HEK293 (cell line): ENCODE data around the gene JMJD6.

ENCODE experiments used
- CTCF ChIA-PET: fragments of 350-600 bp; formaldehyde crosslinking; extraction: SDS; loops from one replicate; lab custom pipeline; 2021; ENCODE audit warnings: antibody characterized with exemption; lab: Yijun Ruan, JAX
- POLR2A ChIA-PET: fragments of 300-600 bp; formaldehyde crosslinking; extraction: SDS; loops from one replicate; lab custom pipeline; 2020; ENCODE audit warnings: antibody characterized with exemption, inconsistent platforms; lab: Yijun Ruan, JAX
- H3K27ac ChIP-seq: fragments of 200-500 bp; sonication (Bioruptor generic); 2 replicates; pipeline ENCODE4 v1.5.1; 2014; ENCODE audit warnings: low read depth, low read length, control low read depth, inconsistent platforms; ENCODE audit errors: extremely low read depth
- H3K36me3 ChIP-seq, 2 experiments: fragments of 200-500 bp in 1 of 2; sonication (Bioruptor generic) in 1 of 2; 1 replicate in 1 of 2; 2 replicates in 1 of 2; pipeline ENCODE4 v1.5.1; 2014 to 2017; ENCODE audit warnings: inconsistent platforms in 2 of 2, low read length in 2 of 2; ENCODE audit not compliant: control insufficient read depth in 2 of 2, insufficient read depth in 1 of 2
- H3K4me1 ChIP-seq: fragments of 200-500 bp; sonication (Bioruptor generic); 2 replicates; pipeline ENCODE4 v1.5.1; 2014; ENCODE audit warnings: mild to moderate bottlenecking, low read length, inconsistent platforms; ENCODE audit not compliant: control insufficient read depth, insufficient read depth
- H3K4me3 ChIP-seq: 2 replicates; pipeline ENCODE4 v1.5.1; 2011; ENCODE audit warnings: low read depth, mild to moderate bottlenecking, control low read depth, low read length, moderate library complexity
- H3K9me3 ChIP-seq: fragments of 200-500 bp; sonication (Bioruptor generic); 2 replicates; pipeline ENCODE4 v1.5.1; 2014; ENCODE audit warnings: low read depth, low read length, inconsistent platforms; ENCODE audit not compliant: control insufficient read depth, insufficient read depth
- BCL11A ChIP-seq: fragments of 450-650 bp; formaldehyde crosslinking; IDR thresholded peaks from 2 replicates; pipeline ENCODE4 v1.5.1; 2016; ENCODE audit warnings: low read depth, missing biosample characterization, missing genetic modification characterization
- EGR2 ChIP-seq: fragments of 450-650 bp; formaldehyde crosslinking; IDR thresholded peaks from 2 replicates; pipeline ENCODE4 v1.5.1; 2016; ENCODE audit warnings: low read depth, missing biosample characterization, missing genetic modification characterization
- GFI1B ChIP-seq: fragments of 450-650 bp; formaldehyde crosslinking; IDR thresholded peaks from 2 replicates; pipeline ENCODE4 v1.5.1; 2016; ENCODE audit warnings: missing biosample characterization, missing genetic modification characterization
- PBX3 ChIP-seq: sonication (generic); formaldehyde crosslinking; IDR thresholded peaks from 2 replicates; pipeline ENCODE4 v1.8.1; 2022; ENCODE audit warnings: mild to moderate bottlenecking, moderate library complexity, missing genetic modification reagents
- ZBTB1 ChIP-seq: fragments of 450-650 bp; formaldehyde crosslinking; IDR thresholded peaks from 2 replicates; pipeline ENCODE4 v1.5.1; 2016; ENCODE audit warnings: missing biosample characterization, missing genetic modification characterization
- ZBTB17 ChIP-seq: fragments of 450-650 bp; formaldehyde crosslinking; IDR thresholded peaks from 2 replicates; pipeline ENCODE4 v1.5.1; 2016; ENCODE audit warnings: missing biosample characterization, missing genetic modification characterization
- ZFP69B ChIP-seq: fragments of 450-650 bp; formaldehyde crosslinking; IDR thresholded peaks from 2 replicates; pipeline ENCODE4 v1.5.1; 2016; ENCODE audit warnings: missing biosample characterization, missing genetic modification characterization
- ZNF146 ChIP-seq: fragments of 450-650 bp; formaldehyde crosslinking; IDR thresholded peaks from 2 replicates; pipeline ENCODE4 v1.5.1; 2016; ENCODE audit warnings: missing biosample characterization, missing genetic modification characterization
- ZNF169 ChIP-seq: fragments of 450-650 bp; formaldehyde crosslinking; IDR thresholded peaks from 2 replicates; pipeline ENCODE4 v1.5.1; 2016; ENCODE audit warnings: missing biosample characterization, missing genetic modification characterization
- ZNF175 ChIP-seq: fragments of 450-650 bp; formaldehyde crosslinking; IDR thresholded peaks from 2 replicates; pipeline ENCODE4 v1.5.1; 2016; ENCODE audit warnings: missing biosample characterization, missing genetic modification characterization
- ZNF223 ChIP-seq: fragments of 450-650 bp; formaldehyde crosslinking; IDR thresholded peaks from 2 replicates; pipeline ENCODE4 v1.5.1; 2016; ENCODE audit warnings: missing biosample characterization, missing genetic modification characterization
- ZNF292 ChIP-seq: fragments of 450-650 bp; formaldehyde crosslinking; IDR thresholded peaks from 2 replicates; pipeline ENCODE4 v1.5.1; 2016; ENCODE audit warnings: low read depth, missing biosample characterization, missing genetic modification characterization, borderline replicate concordance
- ZNF366 ChIP-seq: fragments of 450-650 bp; formaldehyde crosslinking; conservative IDR thresholded peaks from 2 replicates; pipeline ENCODE4 v1.5.1; 2016; ENCODE audit warnings: missing biosample characterization, missing genetic modification characterization
- ZNF501 ChIP-seq: fragments of 450-650 bp; formaldehyde crosslinking; IDR thresholded peaks from 2 replicates; pipeline ENCODE4 v1.5.1; 2016; ENCODE audit warnings: missing biosample characterization, missing genetic modification characterization
- ZNF561 ChIP-seq: fragments of 450-650 bp; IDR thresholded peaks from 2 replicates; pipeline ENCODE4 v1.5.1; 2018; ENCODE audit warnings: missing biosample characterization, missing genetic modification characterization, borderline replicate concordance
- ZNF626 ChIP-seq: fragments of 450-650 bp; sonication (Bioruptor Pico); formaldehyde crosslinking; IDR thresholded peaks from 2 replicates; pipeline ENCODE4 v1.5.1; 2018; ENCODE audit warnings: missing biosample characterization, missing genetic modification characterization, inconsistent platforms
- ZNF639 ChIP-seq: fragments of 450-650 bp; formaldehyde crosslinking; IDR thresholded peaks from 2 replicates; pipeline ENCODE4 v1.5.1; 2016; ENCODE audit warnings: missing biosample characterization, missing genetic modification characterization
- ZNF747 ChIP-seq: fragments of 450-650 bp; formaldehyde crosslinking; IDR thresholded peaks from 2 replicates; pipeline ENCODE4 v1.5.1; 2016; ENCODE audit warnings: missing biosample characterization, missing genetic modification characterization
- ZNF776 ChIP-seq: fragments of 450-650 bp; formaldehyde crosslinking; IDR thresholded peaks from 2 replicates; pipeline ENCODE4 v1.5.0; 2017; ENCODE audit warnings: missing biosample characterization, missing genetic modification characterization, borderline replicate concordance
- ZNF791 ChIP-seq: fragments of 450-650 bp; formaldehyde crosslinking; IDR thresholded peaks from 2 replicates; pipeline ENCODE4 v1.5.1; 2016; ENCODE audit warnings: missing biosample characterization, missing genetic modification characterization
- ZSCAN18 ChIP-seq: fragments of 450-650 bp; formaldehyde crosslinking; IDR thresholded peaks from 2 replicates; pipeline ENCODE4 v1.5.1; 2016; ENCODE audit warnings: missing biosample characterization, missing genetic modification characterization
- ZSCAN23 ChIP-seq: fragments of 450-650 bp; formaldehyde crosslinking; IDR thresholded peaks from 2 replicates; pipeline ENCODE4 v1.5.1; 2016; ENCODE audit warnings: missing biosample characterization, missing genetic modification characterization
- TF ChIP-seq, protein P1 (sequence below): fragments of 450-650 bp; formaldehyde crosslinking; IDR thresholded peaks from 2 replicates; pipeline ENCODE4 v1.5.1; 2016; ENCODE audit warnings: missing biosample characterization, missing genetic modification characterization
- TF ChIP-seq, protein P2 (sequence below): fragments of 450-650 bp; formaldehyde crosslinking; IDR thresholded peaks from 2 replicates; pipeline ENCODE4 v1.5.1; 2016; ENCODE audit warnings: missing biosample characterization, missing genetic modification characterization

JMJD6 gene

GRCh38 chr17:76744747-76745146 is 18.3 kb upstream of the JMJD6 start:
- ChIA-PET CTCF (no interaction called here), POLR2A (no interaction called here)
- TF ChIP-seq ZNF626 (tag by site-specific recombination): no peak
- TF ChIP-seq ZNF223: no peak
- no peak for TF ChIP-seq ZNF791 (tag by site-specific recombination)
- TF ChIP-seq, protein P1, sequence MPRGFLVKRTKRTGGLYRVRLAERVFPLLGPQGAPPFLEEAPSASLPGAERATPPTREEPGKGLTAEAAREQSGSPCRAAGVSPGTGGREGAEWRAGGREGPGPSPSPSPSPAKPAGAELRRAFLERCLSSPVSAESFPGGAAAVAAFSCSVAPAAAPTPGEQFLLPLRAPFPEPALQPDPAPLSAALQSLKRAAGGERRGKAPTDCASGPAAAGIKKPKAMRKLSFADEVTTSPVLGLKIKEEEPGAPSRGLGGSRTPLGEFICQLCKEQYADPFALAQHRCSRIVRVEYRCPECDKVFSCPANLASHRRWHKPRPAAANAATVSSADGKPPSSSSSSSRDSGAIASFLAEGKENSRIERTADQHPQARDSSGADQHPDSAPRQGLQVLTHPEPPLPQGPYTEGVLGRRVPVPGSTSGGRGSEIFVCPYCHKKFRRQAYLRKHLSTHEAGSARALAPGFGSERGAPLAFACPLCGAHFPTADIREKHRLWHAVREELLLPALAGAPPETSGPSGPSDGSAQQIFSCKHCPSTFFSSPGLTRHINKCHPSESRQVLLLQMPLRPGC: no peak
- peaks cover 49 to 63% of the 10 kb centered on the region in 2 experiments for H3K36me3 ChIP-seq
- no peak overlapping the region for H3K4me3 ChIP-seq
- H3K27ac ChIP-seq: no peak overlapping the region
- H3K4me1 ChIP-seq: peaks cover 4% of the 10 kb centered on the region; the same call in 1 of the 2 replicates
- H3K9me3 ChIP-seq: no peaks in the 10 kb centered on the region

GRCh38 chr17:76742958-76743357 is 16.6 kb upstream of the JMJD6 start:
- H3K27ac ChIP-seq: no peak overlapping the region
- H3K4me3 ChIP-seq: no peak overlapping the region
- TF ChIP-seq ZNF146 (tag by site-specific recombination) (no peak), ZSCAN23 (no peak)
- peaks cover 34 to 59% of the 10 kb centered on the region in 2 experiments for H3K36me3 ChIP-seq
- H3K4me1 ChIP-seq: peaks cover 9% of the 10 kb centered on the region; the same call in 1 of the 2 replicates
- POLR2A ChIA-PET: interaction anchor here (0.6 kb wide), 2 partner anchors 13 to 16 kb away, joined by 3 to 5 read pairs; no protein-coding TSS in a partner anchor
- CTCF ChIA-PET: interaction anchor here (0.7 to 1.8 kb wide), 2 partner anchors 10 to 125 kb away, joined by 3 to 6 read pairs; partner anchors contain the start of gene MGAT5B
- no peaks in the 10 kb centered on the region for H3K9me3 ChIP-seq

- Histone ChIP-seq H3K4me3 (no peak overlapping the region), H3K36me3 (peaks cover 32 to 48% of the 10 kb centered on the region in 2 experiments), H3K27ac (no peak overlapping the region), H3K9me3 (no peaks in the 10 kb centered on the region), H3K4me1 (peaks cover 9% of the 10 kb centered on the region; the same call in 1 of the 2 replicates)
- ChIA-PET POLR2A (interaction anchor here (1.4 kb wide), 1 partner anchor 8 kb away, joined by 3 read pairs; no protein-coding TSS in a partner anchor), CTCF (interaction anchor here (0.6 to 1.4 kb wide), 3 partner anchors 10 to 32 kb away, joined by 3 to 4 read pairs (median 3); no protein-coding TSS in a partner anchor)
- TF ChIP-seq PBX3 (CRISPR knock-in tag): no peak
- no peak for TF ChIP-seq ZNF169
- no peak for TF ChIP-seq ZNF292 (tag by site-specific recombination)
- TF ChIP-seq EGR2: no peak
- TF ChIP-seq ZFP69B: no peak
- TF ChIP-seq, protein P2, sequence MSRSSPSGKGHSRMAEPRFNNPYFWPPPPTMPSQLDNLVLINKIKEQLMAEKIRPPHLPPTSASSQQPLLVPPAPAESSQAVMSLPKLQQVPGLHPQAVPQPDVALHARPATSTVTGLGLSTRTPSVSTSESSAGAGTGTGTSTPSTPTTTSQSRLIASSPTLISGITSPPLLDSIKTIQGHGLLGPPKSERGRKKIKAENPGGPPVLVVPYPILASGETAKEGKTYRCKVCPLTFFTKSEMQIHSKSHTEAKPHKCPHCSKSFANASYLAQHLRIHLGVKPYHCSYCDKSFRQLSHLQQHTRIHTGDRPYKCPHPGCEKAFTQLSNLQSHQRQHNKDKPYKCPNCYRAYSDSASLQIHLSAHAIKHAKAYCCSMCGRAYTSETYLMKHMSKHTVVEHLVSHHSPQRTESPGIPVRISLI (tag by site-specific recombination): 0 out of 2 replicates have a peak, but pooled peaks have one; percentile 17
- no peak for TF ChIP-seq GFI1B (tag by site-specific recombination)
- TF ChIP-seq ZNF776 (tag by site-specific recombination): no peak
- no peak for TF ChIP-seq ZNF561 (tag by site-specific recombination)
- no peak for TF ChIP-seq ZNF223
- 0 out of 2 replicates have a peak, but pooled peaks have one; percentile 35 for TF ChIP-seq ZBTB17 (tag by site-specific recombination)
- no peak for TF ChIP-seq ZNF175 (tag by site-specific recombination)
- TF ChIP-seq ZBTB1: no peak
- TF ChIP-seq ZNF747 (tag by site-specific recombination): no peak
- no peak for TF ChIP-seq ZNF366
- no peak for TF ChIP-seq BCL11A (tag by site-specific recombination)
- no peak for TF ChIP-seq ZNF639 (tag by site-specific recombination)
- TF ChIP-seq ZSCAN18 (tag by site-specific recombination): no peak
- no peak for TF ChIP-seq ZNF501 (tag by site-specific recombination)
These were observed 14.1 kb upstream of the JMJD6 start for GRCh38 chr17:76740329-76741118.
